Stimulated activated memory B cell treated with anti-CD40 and anti-IgM and Interleukin-4, amounts not matched to agents 10 μg/mL and 1 μg/mL and 100 μg/mL, for 72 hours (primary cell): ENCODE data around the gene TLE7.

Experiments used
- ATAC-seq: fragments of 150-1000 bp; cut with Tn5 transposase; 2 replicates; pipeline ENCODE4 v1.10.0; 2021
- H3K27ac Mint-ChIP-seq: one replicate; pipeline ENCODE4 v1.8.0; 2022; ENCODE audit warnings: mild to moderate bottlenecking, mixed read lengths
- H3K27me3 Mint-ChIP-seq: one replicate; pipeline ENCODE4 v1.8.0; 2022; ENCODE audit warnings: mixed read lengths
- H3K36me3 Mint-ChIP-seq: one replicate; pipeline ENCODE4 v1.8.0; 2022; ENCODE audit warnings: mixed read lengths
- H3K4me1 Mint-ChIP-seq: one replicate; pipeline ENCODE4 v1.8.0; 2022; ENCODE audit warnings: mixed read lengths
- H3K4me3 Mint-ChIP-seq: one replicate; pipeline ENCODE4 v1.8.0; 2022; ENCODE audit warnings: mild to moderate bottlenecking, moderate library complexity, mixed read lengths
- H3K9me3 Mint-ChIP-seq: one replicate; pipeline ENCODE4 v1.8.0; 2022; ENCODE audit warnings: mixed read lengths

The TLE7 gene

GRCh38 chr16:71461686-71462648, 20.1 kb upstream of the TLE7 start, which contains the start of gene ZNF23:
ZNF23 (minus strand) TSS chr16:71462247; CDS start chr16:71456796, 5,451 bp downstream.
- no peaks in the 10 kb centered on the region for H3K9me3 Mint-ChIP-seq
- peaks cover 10% of the 10 kb centered on the region for H3K4me1 Mint-ChIP-seq
- H3K4me3 Mint-ChIP-seq, result peak within 1 kb of the TSS; percentile 94
- H3K27me3 Mint-ChIP-seq, result no peaks in the 10 kb centered on the region
- H3K36me3 Mint-ChIP-seq, result peaks cover 5% of the 10 kb centered on the region
- peak within 1 kb of the TSS; percentile 87 for H3K27ac Mint-ChIP-seq
- peak; percentile 100 for ATAC-seq

GRCh38 chr16:71460941-71461340, 19.1 kb upstream of the TLE7 start:
- Mint-ChIP-seq H3K27ac (no peak overlapping the region), H3K27me3 (no peaks in the 10 kb centered on the region), H3K36me3 (peaks cover 14% of the 10 kb centered on the region), H3K4me1 (peaks cover 10% of the 10 kb centered on the region), H3K4me3 (peak overlapping the region; percentile 94), H3K9me3 (peaks cover 3% of the 10 kb centered on the region)
- no peak for ATAC-seq

GRCh38 chr16:71460236-71460635, 18.4 kb upstream of the TLE7 start:
- H3K4me1 Mint-ChIP-seq, result peaks cover 10% of the 10 kb centered on the region
- H3K27me3 Mint-ChIP-seq, result no peaks in the 10 kb centered on the region
- H3K27ac Mint-ChIP-seq, result no peak overlapping the region
- no peak overlapping the region for H3K4me3 Mint-ChIP-seq
- H3K36me3 Mint-ChIP-seq, result peaks cover 21% of the 10 kb centered on the region
- no peak for ATAC-seq
- H3K9me3 Mint-ChIP-seq, result peaks cover 3% of the 10 kb centered on the region

DNA sequence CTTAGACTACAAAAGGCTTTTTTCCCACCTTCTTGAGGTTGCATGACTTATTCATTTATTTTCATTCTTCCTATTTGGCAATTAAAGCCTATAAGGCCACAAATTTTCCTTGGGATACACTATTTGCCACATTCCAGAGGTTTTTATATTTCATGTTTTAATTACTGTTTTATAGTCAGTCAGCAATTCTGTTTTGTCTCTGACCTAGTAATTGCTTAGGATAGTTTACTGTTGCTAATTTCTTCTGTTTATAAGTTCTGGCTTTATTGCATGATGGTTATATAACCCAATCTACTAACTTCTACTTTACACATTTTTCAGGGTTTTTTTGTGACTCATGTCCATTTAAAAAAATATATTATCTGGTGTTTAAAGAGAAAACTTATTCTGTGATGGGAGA, 17.7 kb upstream of the TLE7 start:
- peaks cover 5% of the 10 kb centered on the region for H3K9me3 Mint-ChIP-seq
- ATAC-seq, result no peak

DNA sequence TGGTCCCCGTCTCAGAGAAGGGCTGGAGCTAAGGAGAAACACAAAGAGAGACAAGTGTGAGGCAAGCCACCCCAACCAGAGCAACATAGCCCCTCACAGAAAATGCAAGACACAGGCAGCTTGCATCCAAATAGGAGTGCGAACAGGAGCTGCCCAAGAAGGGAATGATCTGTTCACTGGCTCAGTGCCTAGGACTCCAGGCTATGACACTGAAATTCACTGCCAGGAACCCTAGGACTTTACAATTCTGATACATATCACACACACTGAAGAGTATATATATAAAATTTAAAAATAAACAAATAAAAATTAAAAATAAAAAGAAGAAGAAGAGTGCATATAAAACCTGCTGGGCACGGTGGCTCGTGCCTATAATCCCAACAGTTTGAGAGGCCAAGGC, 14.9 kb upstream of the TLE7 start:
- H3K4me3 Mint-ChIP-seq, result no peak overlapping the region
- no peaks in the 10 kb centered on the region for H3K4me1 Mint-ChIP-seq
- H3K27ac Mint-ChIP-seq, result no peak overlapping the region

More for the DNA sequence above, 17.7 kb upstream of the TLE7 start:
- H3K27me3 Mint-ChIP-seq, result no peaks in the 10 kb centered on the region
- no peak overlapping the region for H3K4me3 Mint-ChIP-seq
- peaks cover 28% of the 10 kb centered on the region for H3K36me3 Mint-ChIP-seq
- H3K4me1 Mint-ChIP-seq, result peaks cover 10% of the 10 kb centered on the region
- no peak overlapping the region for H3K27ac Mint-ChIP-seq

DNA sequence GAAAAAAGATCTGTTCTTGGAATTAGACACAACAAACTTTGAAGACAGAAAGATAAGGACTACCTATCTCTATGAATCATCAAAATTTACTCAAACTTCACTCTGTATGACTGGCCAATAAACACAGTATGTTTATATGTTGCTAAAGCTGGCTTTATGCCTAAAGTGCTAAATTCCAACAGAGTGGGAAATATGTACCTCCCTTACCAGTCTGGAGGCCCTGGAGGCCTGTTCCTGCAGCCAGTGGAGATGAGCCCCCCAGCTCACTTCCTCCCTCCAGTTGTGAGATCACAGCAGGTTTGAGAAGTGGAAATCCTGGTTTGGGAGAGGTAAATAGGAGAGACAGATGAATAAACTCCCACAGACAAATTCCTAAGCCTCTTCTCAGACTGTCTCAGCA, 11.2 kb upstream of the TLE7 start:
- ATAC-seq, result no peak
- peaks cover 29% of the 10 kb centered on the region for H3K9me3 Mint-ChIP-seq
- no peak overlapping the region for H3K27ac Mint-ChIP-seq
- H3K36me3 Mint-ChIP-seq, result peaks cover 93% of the 10 kb centered on the region
- no peaks in the 10 kb centered on the region for H3K27me3 Mint-ChIP-seq
- no peak overlapping the region for H3K4me3 Mint-ChIP-seq
- H3K4me1 Mint-ChIP-seq, result no peaks in the 10 kb centered on the region

More for the DNA sequence above, 14.9 kb upstream of the TLE7 start:
- Mint-ChIP-seq H3K36me3 (peaks cover 56% of the 10 kb centered on the region), H3K9me3 (peaks cover 13% of the 10 kb centered on the region), H3K27me3 (no peaks in the 10 kb centered on the region)
- no peak for ATAC-seq

GRCh38 chr16:71449020-71449419, 7.2 kb upstream of the TLE7 start:
- Mint-ChIP-seq H3K27me3 (no peaks in the 10 kb centered on the region), H3K27ac (no peak overlapping the region), H3K9me3 (peaks cover 30% of the 10 kb centered on the region), H3K36me3 (peaks cover 65% of the 10 kb centered on the region), H3K4me1 (no peaks in the 10 kb centered on the region), H3K4me3 (no peak overlapping the region)
- ATAC-seq, result no peak

DNA sequence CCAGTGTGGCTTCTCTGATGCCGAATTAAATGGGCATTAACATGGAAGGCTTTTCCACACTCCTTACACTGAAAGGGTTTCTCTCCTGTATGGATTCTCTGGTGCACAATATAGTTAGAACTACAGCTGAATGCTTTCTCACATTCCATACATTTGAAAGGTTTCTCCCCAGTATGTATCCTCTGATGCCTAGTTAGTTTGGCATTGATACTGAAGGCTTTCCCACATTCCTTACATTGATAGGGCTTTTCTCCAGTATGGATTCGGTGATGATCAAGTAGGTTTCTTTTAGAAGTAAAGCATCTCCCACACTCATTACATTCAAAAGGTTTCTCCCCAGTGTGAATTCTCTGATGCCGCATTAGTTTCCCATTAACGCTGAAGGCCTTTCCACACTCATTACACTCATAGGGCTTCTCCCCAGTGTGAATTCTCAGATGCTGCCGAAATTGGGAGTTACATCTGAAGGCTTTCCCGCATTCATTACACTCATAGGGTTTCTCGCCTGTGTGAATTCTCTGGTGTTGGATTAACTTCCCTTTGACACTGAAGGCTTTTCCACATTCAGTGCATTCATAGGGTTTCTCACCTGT, 6.5 kb upstream of the TLE7 start:
- Mint-ChIP-seq H3K36me3 (peaks cover 59% of the 10 kb centered on the region), H3K4me3 (no peak overlapping the region), H3K9me3 (peaks cover 34% of the 10 kb centered on the region), H3K27ac (no peak overlapping the region), H3K4me1 (no peaks in the 10 kb centered on the region), H3K27me3 (no peaks in the 10 kb centered on the region)
- ATAC-seq, result no peak

- peaks cover 18% of the 10 kb centered on the region for H3K27me3 Mint-ChIP-seq
- H3K36me3 Mint-ChIP-seq, result peaks cover 12% of the 10 kb centered on the region
- no peak overlapping the region for H3K4me3 Mint-ChIP-seq
- no peak overlapping the region for H3K27ac Mint-ChIP-seq
- no peaks in the 10 kb centered on the region for H3K4me1 Mint-ChIP-seq
- ATAC-seq, result no peak
- H3K9me3 Mint-ChIP-seq, result peaks cover 14% of the 10 kb centered on the region
These were observed 1.9 kb upstream of the TLE7 start for GRCh38 chr16:71443714-71444113.

GRCh38 chr16:71441348-71442050, 355 bp downstream of the TLE7 start:
- H3K36me3 Mint-ChIP-seq, result no peaks in the 10 kb centered on the region
- no peak overlapping the region for H3K4me3 Mint-ChIP-seq
- H3K27ac Mint-ChIP-seq, result no peak overlapping the region
- peaks cover 11% of the 10 kb centered on the region for H3K9me3 Mint-ChIP-seq
- peaks cover 40% of the 10 kb centered on the region for H3K27me3 Mint-ChIP-seq
- no peaks in the 10 kb centered on the region for H3K4me1 Mint-ChIP-seq
- no peak for ATAC-seq

GRCh38 chr16:71440669-71441347, 1.0 kb downstream of the TLE7 start:
- peaks cover 43% of the 10 kb centered on the region for H3K27me3 Mint-ChIP-seq
- no peaks in the 10 kb centered on the region for H3K36me3 Mint-ChIP-seq
- ATAC-seq, result no peak
- H3K4me1 Mint-ChIP-seq, result no peaks in the 10 kb centered on the region
- H3K9me3 Mint-ChIP-seq, result peaks cover 10% of the 10 kb centered on the region
- no peak overlapping the region for H3K4me3 Mint-ChIP-seq
- H3K27ac Mint-ChIP-seq, result no peak overlapping the region

GRCh38 chr16:71439523-71439922, 2.3 kb downstream of the TLE7 start:
- no peak overlapping the region for H3K4me3 Mint-ChIP-seq

GRCh38 chr16:71436473-71436872, 5.4 kb downstream of the TLE7 start:
- Mint-ChIP-seq H3K4me3 (no peak overlapping the region), H3K27ac (no peak overlapping the region), H3K36me3 (no peaks in the 10 kb centered on the region), H3K4me1 (no peaks in the 10 kb centered on the region), H3K27me3 (peaks cover 61% of the 10 kb centered on the region), H3K9me3 (peaks cover 4% of the 10 kb centered on the region)
- no peak for ATAC-seq

More at GRCh38 chr16:71439523-71439922, 2.3 kb downstream of the TLE7 start:
- H3K27me3 Mint-ChIP-seq, result peaks cover 43% of the 10 kb centered on the region
- no peaks in the 10 kb centered on the region for H3K36me3 Mint-ChIP-seq
- H3K9me3 Mint-ChIP-seq, result peaks cover 9% of the 10 kb centered on the region
- no peak overlapping the region for H3K27ac Mint-ChIP-seq
- ATAC-seq, result no peak
- H3K4me1 Mint-ChIP-seq, result no peaks in the 10 kb centered on the region

- Mint-ChIP-seq H3K4me1 (no peaks in the 10 kb centered on the region), H3K4me3 (no peak overlapping the region), H3K9me3 (no peaks in the 10 kb centered on the region), H3K27ac (no peak overlapping the region), H3K27me3 (peaks cover 68% of the 10 kb centered on the region), H3K36me3 (no peaks in the 10 kb centered on the region)
- ATAC-seq, result no peak
These were observed 8.9 kb downstream of the TLE7 start for GRCh38 chr16:71432906-71433305.

DNA sequence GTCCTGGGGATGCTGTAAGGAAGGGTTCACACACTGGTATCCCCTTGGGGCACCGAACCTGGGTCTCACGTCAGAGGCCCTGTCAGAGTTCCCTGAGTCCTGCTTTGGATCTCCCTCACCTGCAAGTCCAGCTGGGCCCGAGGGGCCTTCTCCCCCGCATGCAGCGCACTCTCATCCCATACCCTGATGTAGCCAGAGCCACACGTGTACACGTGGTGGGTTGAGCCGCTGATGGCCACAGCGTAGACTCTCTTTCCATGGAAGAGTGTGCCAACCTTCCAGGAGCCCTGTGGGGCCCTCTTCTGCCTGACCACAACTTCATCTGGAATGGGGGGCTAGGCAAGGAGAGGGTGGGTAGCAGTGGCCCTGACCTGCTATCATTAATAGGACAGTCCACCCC, 9.9 kb downstream of the TLE7 start:
- no peak overlapping the region for H3K4me3 Mint-ChIP-seq
- ATAC-seq, result no peak
- H3K36me3 Mint-ChIP-seq, result no peaks in the 10 kb centered on the region
- H3K9me3 Mint-ChIP-seq, result no peaks in the 10 kb centered on the region
- H3K4me1 Mint-ChIP-seq, result no peaks in the 10 kb centered on the region
- peaks cover 68% of the 10 kb centered on the region for H3K27me3 Mint-ChIP-seq
- H3K27ac Mint-ChIP-seq, result no peak overlapping the region
